ENCODE results near the gene BCAM.

- TF ChIP-seq MAX (IDR thresholded peaks at IDR 0.05) (no peak), FOXA2 (IDR thresholded peaks at IDR 0.05) (no peak), RAD21 (IDR thresholded peaks at IDR 0.05) (no peak), TAF1 (conservative IDR thresholded peaks at IDR 0.05) (no peak), YY1 (IDR thresholded peaks at IDR 0.05) (no peak), REST (IDR thresholded peaks at IDR 0.05) (no peak), EGR1 (IDR thresholded peaks at IDR 0.05; ENCODE audit: low read depth in 2 of 2) (no peak), RXRA (IDR thresholded peaks at IDR 0.05) (no peak), ZBTB33 (IDR thresholded peaks at IDR 0.05) (no peak), FOXA1 (IDR thresholded peaks at IDR 0.05) (no peak), SP1 (IDR thresholded peaks at IDR 0.05) (no peak)
- TF ChIP-seq, protein P1, sequence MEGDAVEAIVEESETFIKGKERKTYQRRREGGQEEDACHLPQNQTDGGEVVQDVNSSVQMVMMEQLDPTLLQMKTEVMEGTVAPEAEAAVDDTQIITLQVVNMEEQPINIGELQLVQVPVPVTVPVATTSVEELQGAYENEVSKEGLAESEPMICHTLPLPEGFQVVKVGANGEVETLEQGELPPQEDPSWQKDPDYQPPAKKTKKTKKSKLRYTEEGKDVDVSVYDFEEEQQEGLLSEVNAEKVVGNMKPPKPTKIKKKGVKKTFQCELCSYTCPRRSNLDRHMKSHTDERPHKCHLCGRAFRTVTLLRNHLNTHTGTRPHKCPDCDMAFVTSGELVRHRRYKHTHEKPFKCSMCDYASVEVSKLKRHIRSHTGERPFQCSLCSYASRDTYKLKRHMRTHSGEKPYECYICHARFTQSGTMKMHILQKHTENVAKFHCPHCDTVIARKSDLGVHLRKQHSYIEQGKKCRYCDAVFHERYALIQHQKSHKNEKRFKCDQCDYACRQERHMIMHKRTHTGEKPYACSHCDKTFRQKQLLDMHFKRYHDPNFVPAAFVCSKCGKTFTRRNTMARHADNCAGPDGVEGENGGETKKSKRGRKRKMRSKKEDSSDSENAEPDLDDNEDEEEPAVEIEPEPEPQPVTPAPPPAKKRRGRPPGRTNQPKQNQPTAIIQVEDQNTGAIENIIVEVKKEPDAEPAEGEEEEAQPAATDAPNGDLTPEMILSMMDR (IDR thresholded peaks at IDR 0.05; ENCODE audit: low read depth, low read length, missing input control): no peak
Measured at GRCh38 chr19:44794610-44795009, 14.3 kb upstream of the BCAM start.
